Endothelial cell of umbilical vein (primary cell): ENCODE results near the gene TBC1D14. TPM values are rescaled to one million over a fixed set of nuclear protein-coding genes. Genes with fewer than 3 reads are reported as not detected.

Experiments
- BruUV-seq: library from RNA; stranded (reverse); fragments of 400-500 nt; replicated peaks from 2 replicates; lab custom pipeline; 2021; lab: Mats Ljungman, UMichigan
- CTCF ChIA-PET: fragments of 300-600, 350-600 bp; sonication (Branson Sonifier 250); formaldehyde crosslinking; loops from one replicate; lab custom pipeline; 2021; ENCODE audit warnings: antibody characterized with exemption, inconsistent platforms; lab: Charles Lee
- POLR2A ChIA-PET: fragments of 300-600, 350-600 bp; sonication (Branson Sonifier 250); formaldehyde crosslinking; loops from one replicate; lab custom pipeline; 2021; ENCODE audit warnings: antibody characterized with exemption, inconsistent platforms; lab: Charles Lee
- DNase-seq: peaks from one replicate; pipeline ENCODE4 v3.0.0-alpha.2; 2011; ENCODE audit warnings: low read depth, low spot score
- FAIRE-seq: peaks from 2 replicates; lab custom pipeline; 2011; peaks lifted over from hg19 to GRCh38; lab: Jason Lieb, UNC
- H2AFZ ChIP-seq: 2 replicates; pipeline ENCODE4 v1.6.0; 2012; ENCODE audit warnings: low read depth, low read length, control low read depth, inconsistent platforms
- H3K27ac ChIP-seq: 2 replicates; pipeline ENCODE4 v1.5.1; 2011; ENCODE audit warnings: low read depth, mild to moderate bottlenecking, control low read depth, low read length, moderate library complexity; ENCODE audit not compliant: insufficient read depth
- H3K27me3 ChIP-seq, 2 experiments: 2 replicates each; pipeline versions ENCODE4 v1.6.0 to v1.6.1; 2011; ENCODE audit warnings: low read length in 2 of 2, mixed read lengths in 1 of 2; ENCODE audit not compliant: control insufficient read depth in 2 of 2, insufficient read depth in 2 of 2
- H3K36me3 ChIP-seq, 2 experiments: 2 replicates in 1 of 2; 3 replicates in 1 of 2; pipeline ENCODE4 v1.5.1; 2011; ENCODE audit warnings: low read length in 2 of 2, mild to moderate bottlenecking in 1 of 2, moderate library complexity in 1 of 2; ENCODE audit not compliant: control insufficient read depth in 2 of 2, insufficient read depth in 2 of 2; ENCODE audit errors: extremely low read depth in 1 of 2
- H3K4me1 ChIP-seq: 3 replicates; pipeline ENCODE4 v1.5.1; 2011; ENCODE audit warnings: mild to moderate bottlenecking, low read length; ENCODE audit not compliant: control insufficient read depth, insufficient read depth; ENCODE audit errors: extremely low read depth
- H3K4me2 ChIP-seq: 2 replicates; pipeline ENCODE4 v1.6.1; 2011; ENCODE audit warnings: low read length, control low read depth, mixed read lengths; ENCODE audit not compliant: insufficient read depth
- H3K4me3 ChIP-seq, 3 experiments: fragments of 200-600 bp in 1 of 3; sonication (generic), shearing (Covaris generic) in 1 of 3; replicated peaks in 1 of 3; 2 replicates each; pipeline ENCODE4 v1.5.1; 2011 to 2016; ENCODE audit warnings: control low read depth in 3 of 3, low read length in 3 of 3, mild to moderate bottlenecking in 2 of 3, inconsistent platforms in 1 of 3, low read depth in 1 of 3, moderate library complexity in 1 of 3; ENCODE audit not compliant: insufficient read depth in 1 of 3
- H3K79me2 ChIP-seq: 2 replicates; pipeline ENCODE4 v1.6.0; 2012; ENCODE audit warnings: low read length, inconsistent platforms; ENCODE audit not compliant: control insufficient read depth, insufficient read depth
- H3K9ac ChIP-seq: replicated peaks from 2 replicates; pipeline ENCODE3; 2011; ENCODE audit warnings: low read length, control low read depth; ENCODE audit not compliant: insufficient read depth; ENCODE audit errors: extremely low read depth
- H3K9me1 ChIP-seq: replicated peaks from 3 replicates; pipeline ENCODE4 v1.6.0; 2011; ENCODE audit warnings: mild to moderate bottlenecking, low read length; ENCODE audit not compliant: control insufficient read depth, insufficient read depth; ENCODE audit errors: extremely low read depth
- H3K9me3 ChIP-seq: replicated peaks from 2 replicates; pipeline ENCODE4 v1.5.1; 2012; ENCODE audit warnings: low read length, inconsistent platforms; ENCODE audit not compliant: control insufficient read depth, insufficient read depth
- H4K20me1 ChIP-seq: replicated peaks from 2 replicates; pipeline ENCODE3; 2011; ENCODE audit warnings: mild to moderate bottlenecking, low read length; ENCODE audit not compliant: control insufficient read depth, insufficient read depth; ENCODE audit errors: extremely low read depth
- EZH2 ChIP-seq: IDR thresholded peaks from 2 replicates; pipeline ENCODE4 v1.6.1; 2012; ENCODE audit warnings: borderline replicate concordance, low read depth, mild to moderate bottlenecking, moderate library complexity, low read length, inconsistent platforms; ENCODE audit not compliant: severe bottlenecking
- FOS ChIP-seq: IDR thresholded peaks from 2 replicates; pipeline ENCODE4 v1.6.1; 2011; ENCODE audit warnings: mild to moderate bottlenecking, low read length, moderate library complexity, borderline replicate concordance; ENCODE audit not compliant: insufficient read depth
- GATA2 ChIP-seq: IDR thresholded peaks from 2 replicates; pipeline ENCODE4 v1.7.0; 2011; ENCODE audit warnings: low read depth, mild to moderate bottlenecking, moderate library complexity, mixed read lengths, low read length; ENCODE audit not compliant: insufficient read length, insufficient read depth
- JUN ChIP-seq: IDR thresholded peaks from 2 replicates; pipeline ENCODE4 v1.6.1; 2011; ENCODE audit warnings: borderline replicate concordance, low read depth; ENCODE audit not compliant: insufficient read length, insufficient read depth
- MAX ChIP-seq: IDR thresholded peaks from 2 replicates; pipeline ENCODE4 v1.6.1; 2011; ENCODE audit not compliant: insufficient read depth, insufficient read length
- MYC ChIP-seq: IDR thresholded peaks from one replicate; pipeline ENCODE4 v1.6.1; 2011; ENCODE audit warnings: mild to moderate bottlenecking, low read depth, low read length
- POLR2A ChIP-seq: IDR thresholded peaks from 2 replicates; pipeline ENCODE4 v1.6.1; 2012; ENCODE audit warnings: low read depth, mild to moderate bottlenecking, control low read depth, low read length
- POLR2AphosphoS5 ChIP-seq: IDR thresholded peaks from 2 replicates; pipeline ENCODE4 v1.6.1; 2012; ENCODE audit warnings: low read depth, mild to moderate bottlenecking, control low read depth, low read length, moderate library complexity; ENCODE audit not compliant: insufficient read depth
- dilution Hi-C: fragments of 300-500 bp; cut with MboI; formaldehyde crosslinking; loops from one replicate; pipeline ENCODE4 v1.15.0; 2019; ENCODE audit warnings: low sequenced_read_pairs; ENCODE audit not compliant: extremely low pct_ligation_motif_present
- intact Hi-C: fragments of 100-400 bp; cut with micrococcal nuclease; formaldehyde crosslinking; loops from one replicate; pipeline ENCODE4 v1.10.0; 2022
- polyA plus RNA-seq, 4 experiments: library from polyadenylated mRNA; depleted of rRNA in 3 of 4; stranded (reverse) in 3 of 4; unstranded in 1 of 4; fragments of >200 nt; gene quantifications; 2 replicates each; pipeline versions ENCODE4 v1.2.1 to v1.2.3, GENCODE V29; 2011 to 2012; ENCODE audit warnings: missing spikeins in 1 of 4
- total RNA-seq: library from RNA; stranded (reverse); gene quantifications from 2 replicates; pipeline ENCODE4 v1.2.3, GENCODE V29; 2021
- TF ChIP-seq, protein P1 (sequence below), 2 donors: IDR thresholded peaks; 1 replicate in 1 of 2; 2 replicates in 1 of 2; pipeline ENCODE4 v1.5.1; 2011; ENCODE audit warnings: low read length in 2 of 2, mild to moderate bottlenecking in 2 of 2, moderate library complexity in 2 of 2, control low read depth in 1 of 2, inconsistent platforms in 1 of 2, low read depth in 1 of 2; ENCODE audit not compliant: insufficient read depth in 1 of 2; ENCODE audit errors: extremely low read depth in 1 of 2

Gene TBC1D14
- total and polyA plus RNA-seq, 2 donors (not counting 3 experiments of a cell fraction or from before 2014, with no cell fraction given): 23.7 to 24.8 TPM

DNA sequence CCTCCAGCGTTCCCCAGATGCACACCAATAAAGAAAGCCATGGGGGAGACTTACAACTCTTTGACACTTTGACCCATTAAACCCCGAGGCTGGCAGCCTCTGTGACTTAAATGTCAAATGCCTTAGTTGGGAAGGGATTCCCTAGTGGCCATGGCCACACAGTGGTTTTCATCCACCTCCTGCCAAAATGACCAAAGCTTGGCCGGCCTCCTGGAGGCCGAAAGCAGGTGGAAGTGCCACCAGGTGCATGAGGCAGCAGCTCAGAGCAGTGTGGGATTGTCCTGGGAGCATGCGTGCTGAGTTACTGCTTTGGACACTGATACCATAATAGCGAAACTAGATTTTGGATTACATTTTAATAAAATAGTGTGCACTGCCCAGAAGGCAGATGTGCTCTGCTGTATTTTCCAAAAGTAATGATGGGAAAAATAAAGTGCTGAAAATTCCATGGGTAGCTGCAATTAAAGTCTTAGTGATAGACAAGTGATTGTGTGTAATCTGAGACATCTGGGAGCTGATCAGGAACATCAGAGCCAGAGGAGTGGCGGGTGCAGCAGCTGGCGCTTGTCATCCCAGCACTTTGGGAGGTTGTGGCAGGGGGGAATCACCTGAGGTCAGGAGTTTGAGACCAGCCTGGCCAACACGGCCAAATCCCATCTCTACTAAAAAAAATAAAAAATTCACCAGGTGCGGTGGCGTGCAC, 93.7 kb downstream of the TBC1D14 start:
- CTCF ChIA-PET: no interaction called here
- FAIRE-seq: no peak
- DNase-seq: no peak
- intact Hi-C loops (no loop called here), dilution Hi-C loops (no loop called here)
- Histone ChIP-seq H3K9ac (no peak overlapping the region), H4K20me1 (no peaks in the 10 kb centered on the region), H3K27ac (no peak overlapping the region), H3K4me2 (no peak overlapping the region), H3K4me3 (no peak overlapping the region), H3K9me3 (no peaks in the 10 kb centered on the region), H3K27me3 (no peaks in the 10 kb centered on the region), H2AFZ (no peak overlapping the region), H3K9me1 (no peaks in the 10 kb centered on the region), H3K4me1 (no peaks in the 10 kb centered on the region), H3K79me2 (no peaks in the 10 kb centered on the region), H3K36me3 (peaks cover 2 to 22% of the 10 kb centered on the region in 2 experiments)
- no TSS peak for BruUV-seq
- POLR2A ChIA-PET: no interaction called here
- no peak for TF ChIP-seq GATA2
- TF ChIP-seq JUN: no peak
- TF ChIP-seq FOS: no peak
- TF ChIP-seq POLR2A: no peak
- no peak for TF ChIP-seq MAX
- TF ChIP-seq MYC: no peak
- no peak for TF ChIP-seq POLR2AphosphoS5
- TF ChIP-seq EZH2: no peak
- TF ChIP-seq, protein P1, sequence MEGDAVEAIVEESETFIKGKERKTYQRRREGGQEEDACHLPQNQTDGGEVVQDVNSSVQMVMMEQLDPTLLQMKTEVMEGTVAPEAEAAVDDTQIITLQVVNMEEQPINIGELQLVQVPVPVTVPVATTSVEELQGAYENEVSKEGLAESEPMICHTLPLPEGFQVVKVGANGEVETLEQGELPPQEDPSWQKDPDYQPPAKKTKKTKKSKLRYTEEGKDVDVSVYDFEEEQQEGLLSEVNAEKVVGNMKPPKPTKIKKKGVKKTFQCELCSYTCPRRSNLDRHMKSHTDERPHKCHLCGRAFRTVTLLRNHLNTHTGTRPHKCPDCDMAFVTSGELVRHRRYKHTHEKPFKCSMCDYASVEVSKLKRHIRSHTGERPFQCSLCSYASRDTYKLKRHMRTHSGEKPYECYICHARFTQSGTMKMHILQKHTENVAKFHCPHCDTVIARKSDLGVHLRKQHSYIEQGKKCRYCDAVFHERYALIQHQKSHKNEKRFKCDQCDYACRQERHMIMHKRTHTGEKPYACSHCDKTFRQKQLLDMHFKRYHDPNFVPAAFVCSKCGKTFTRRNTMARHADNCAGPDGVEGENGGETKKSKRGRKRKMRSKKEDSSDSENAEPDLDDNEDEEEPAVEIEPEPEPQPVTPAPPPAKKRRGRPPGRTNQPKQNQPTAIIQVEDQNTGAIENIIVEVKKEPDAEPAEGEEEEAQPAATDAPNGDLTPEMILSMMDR (IDR thresholded peaks at IDR 0.05; ENCODE audit: extremely low read depth in 1 of 2, insufficient read depth in 1 of 2, low read depth in 1 of 2, low read length in 2 of 2): no peak
